Measurements from ENCODE around the gene C11orf52. TPM values are rescaled to one million over a fixed set of nuclear protein-coding genes. Genes with fewer than 3 reads are reported as not detected.
A peak's percentile ranks its signal among the peaks of the same experiment; 100 is the strongest.

C11orf52 gene
- total RNA-seq (2022) = 14.4 and 14.8 TPM in 2 replicates
- Bru-seq, nascent RNA = percentile 59 among the genes with signal in this experiment
- percentile 51 among the genes with signal in this experiment for BruChase-seq, experiment 1, labeled RNA remaining after a 2-hour chase
- percentile 48 among the genes with signal in this experiment for BruChase-seq, experiment 2, labeled RNA remaining after a 6-hour chase
- long read RNA-seq, transcript C11orf52-201 (4 exons, 1,141 nt) = major isoform, 30 of 33 reads
- long read RNA-seq, partial matches to known transcripts = 0 of 33 reads
- long read RNA-seq, other reads (novel, unspliced or antisense) = 2 of 33 reads

GRCh38 chr11:111918390-111919256 is at the start of gene C11orf52:
Gene C11orf52 (plus strand): TSS chr11:111918913. CDS start chr11:111918973, 60 bp downstream.
- no peaks in the 10 kb centered on the region for H3K36me3 ChIP-seq (ENCODE audit: control insufficient read depth, insufficient read depth, low read length)
- H3K4me1 ChIP-seq = peaks cover 12% of the 10 kb centered on the region
- H3K4me3 ChIP-seq (ENCODE audit: low read depth, low read length) = peak within 1 kb of the TSS; percentile 49
- peaks cover 21% of the 10 kb centered on the region for H3K4me1 Mint-ChIP-seq (ENCODE audit: low read depth, unreplicated experiment)
- no peaks in the 10 kb centered on the region for H3K9me3 Mint-ChIP-seq (ENCODE audit: unreplicated experiment)
- ChIA-PET POLR2A (interaction anchor here (0.6 to 2.1 kb wide), 7 partner anchors 8 to 70 kb away, joined by 3 to 38 read pairs (median 5); partner anchors contain the start of genes ALG9 and FDXACB1), CTCF (interaction anchor here (0.6 to 2.4 kb wide), 13 partner anchors 8 to 104 kb away, joined by 3 to 35 read pairs (median 7); partner anchors contain the start of genes ALG9, DIXDC1 and FDXACB1)
- no peaks in the 10 kb centered on the region for H3K36me3 Mint-ChIP-seq (ENCODE audit: insufficient read depth, unreplicated experiment)
- no peaks in the 10 kb centered on the region for H3K27me3 ChIP-seq (replicated peaks; ENCODE audit: control insufficient read depth, insufficient read depth, low read length)
- intact Hi-C loops (cut with micrococcal nuclease; ENCODE audit: unreplicated experiment) = loop anchor here (1.0 to 2.0 kb wide), 4 partner anchors 9 to 64 kb away; partner anchors contain the start of genes ALG9, CFAP68 and FDXACB1
- peak within 1 kb of the TSS; percentile 79 for H3K4me3 Mint-ChIP-seq (ENCODE audit: unreplicated experiment)
- H3K9me3 ChIP-seq = no peaks in the 10 kb centered on the region
- peak; percentile 92 to 94 for DNase-seq
- peak; percentile 42 to 48 for TF ChIP-seq CTCF (IDR thresholded peaks at IDR 0.05; ENCODE audit: insufficient read depth in 1 of 2, low read depth in 1 of 2, low read length in 1 of 2, severe bottlenecking in 1 of 2, unreplicated experiment in 1 of 2)
- peak within 1 kb of the TSS; percentile 94 for H3K27ac Mint-ChIP-seq (ENCODE audit: unreplicated experiment)
- H3K27me3 Mint-ChIP-seq (ENCODE audit: insufficient read depth, unreplicated experiment) = no peaks in the 10 kb centered on the region
- BruUV-seq (replicated peaks) = no TSS peak

GRCh38 chr11:111870113-111870512 is 48.6 kb upstream of the C11orf52 start:
- 0 out of 2 replicates have a peak, but pooled peaks cover 3% of the 10 kb centered on the region for H3K4me1 ChIP-seq
- Mint-ChIP-seq H3K27me3 (ENCODE audit: insufficient read depth, unreplicated experiment) (no peaks in the 10 kb centered on the region), H3K27ac (ENCODE audit: unreplicated experiment) (peak overlapping the region; percentile 53), H3K9me3 (ENCODE audit: unreplicated experiment) (no peaks in the 10 kb centered on the region), H3K4me3 (ENCODE audit: unreplicated experiment) (peak overlapping the region; percentile 91), H3K4me1 (ENCODE audit: low read depth, unreplicated experiment) (peaks cover 16% of the 10 kb centered on the region), H3K36me3 (ENCODE audit: insufficient read depth, unreplicated experiment) (peaks cover 40% of the 10 kb centered on the region)
- H3K9me3 ChIP-seq = no peaks in the 10 kb centered on the region
- no peak for TF ChIP-seq CTCF (IDR thresholded peaks at IDR 0.05; ENCODE audit: insufficient read depth in 1 of 2, low read depth in 1 of 2, low read length in 1 of 2, severe bottlenecking in 1 of 2, unreplicated experiment in 1 of 2)
- H3K36me3 ChIP-seq (ENCODE audit: control insufficient read depth, insufficient read depth, low read length) = no peaks in the 10 kb centered on the region
- no peaks in the 10 kb centered on the region for H3K27me3 ChIP-seq (replicated peaks; ENCODE audit: control insufficient read depth, insufficient read depth, low read length)
- CTCF ChIA-PET = interaction anchor here (0.6 to 2.6 kb wide), 16 partner anchors 10 to 320 kb away, joined by 3 to 31 read pairs (median 5); partner anchors contain the start of genes C11orf52 and PPP2R1B
- BruUV-seq (replicated peaks) = no TSS peak
- H3K4me3 ChIP-seq (ENCODE audit: low read depth, low read length) = peak overlapping the region; percentile 94
- DNase-seq = no peak
- POLR2A ChIA-PET = interaction anchor here (1.6 to 2.2 kb wide), 3 partner anchors 49 to 104 kb away, joined by 7 to 13 read pairs (median 9); partner anchors contain the start of genes C11orf52 and PPP2R1B
- intact Hi-C loops (cut with micrococcal nuclease; ENCODE audit: unreplicated experiment) = loop anchor here (2.0 kb wide), 2 partner anchors 49 to 57 kb away; partner anchors contain the start of gene C11orf52

Data from Caco-2 (cell line).